GM23338 (cell line): Measurements from ENCODE around the gene BAHCC1. TPM values are rescaled to one million over a fixed set of nuclear protein-coding genes. Genes with fewer than 3 reads are reported as not detected.

ENCODE experiments used
- CREB1 ChIP-seq: fragments of 250-450 bp; sonication (Bioruptor Pico); IDR thresholded peaks from 2 replicates; pipeline ENCODE4 v1.5.0; 2020; ENCODE audit warnings: low read depth, mild to moderate bottlenecking, moderate library complexity
- EZH2 ChIP-seq: fragments of 200-600 bp; sonication (generic); IDR thresholded peaks from one replicate; pipeline ENCODE4 v1.8.0; 2017; ENCODE audit warnings: antibody characterized with exemption, mild to moderate bottlenecking, low read depth; ENCODE audit not compliant: unreplicated experiment
- JUNB ChIP-seq: IDR thresholded peaks from one replicate; pipeline ENCODE4 v1.6.1; 2016; ENCODE audit warnings: antibody characterized with exemption; ENCODE audit not compliant: unreplicated experiment
- NANOG ChIP-seq: IDR thresholded peaks from 2 replicates; pipeline ENCODE4 v1.6.1; 2016; ENCODE audit warnings: antibody characterized with exemption, borderline replicate concordance
- POLR2AphosphoS5 ChIP-seq: IDR thresholded peaks from 2 replicates; pipeline ENCODE4 v1.6.1; 2016; ENCODE audit warnings: antibody characterized with exemption, low read depth
- STAT1 ChIP-seq: IDR thresholded peaks from one replicate; pipeline ENCODE4 v1.6.1; 2016; ENCODE audit warnings: antibody characterized with exemption; ENCODE audit not compliant: unreplicated experiment
- ZNF114 ChIP-seq: fragments of 250-450 bp; sonication (Bioruptor Pico); IDR thresholded peaks from 2 replicates; pipeline ENCODE4 v1.5.0; 2020; ENCODE audit warnings: mild to moderate bottlenecking, moderate library complexity
- ZNF331 ChIP-seq: fragments of 250-450 bp; sonication (Bioruptor Pico); IDR thresholded peaks from 2 replicates; pipeline ENCODE4 v1.5.0; 2020; ENCODE audit warnings: low read depth, mild to moderate bottlenecking, moderate library complexity
- polyA plus RNA-seq: library from polyadenylated mRNA; unstranded; fragments of >200 nt; fragmentation: Nextera tagmentation; extraction: Ambion mirVana; gene quantifications from 2 replicates; pipeline ENCODE4 v1.2.1, GENCODE V29; 2016
- total RNA-seq: library from RNA; depleted of rRNA; stranded (reverse); fragments of >200 nt; shearing (Covaris generic); gene quantifications from 2 replicates; pipeline ENCODE4 v1.2.3, GENCODE V29; 2014
- TF ChIP-seq, protein P1 (sequence below): fragments of 250-450 bp; sonication (Bioruptor Pico); IDR thresholded peaks from 2 replicates; pipeline ENCODE4 v1.5.0; 2020; ENCODE audit warnings: mild to moderate bottlenecking, moderate library complexity

The BAHCC1 gene
- total and polyA plus RNA-seq, 2 experiments from 2014 or later = 0.24 to 1.1 TPM

GRCh38 chr17:81488276-81488860, 93.1 kb downstream of the BAHCC1 start (continued):
- TF ChIP-seq, protein P1, sequence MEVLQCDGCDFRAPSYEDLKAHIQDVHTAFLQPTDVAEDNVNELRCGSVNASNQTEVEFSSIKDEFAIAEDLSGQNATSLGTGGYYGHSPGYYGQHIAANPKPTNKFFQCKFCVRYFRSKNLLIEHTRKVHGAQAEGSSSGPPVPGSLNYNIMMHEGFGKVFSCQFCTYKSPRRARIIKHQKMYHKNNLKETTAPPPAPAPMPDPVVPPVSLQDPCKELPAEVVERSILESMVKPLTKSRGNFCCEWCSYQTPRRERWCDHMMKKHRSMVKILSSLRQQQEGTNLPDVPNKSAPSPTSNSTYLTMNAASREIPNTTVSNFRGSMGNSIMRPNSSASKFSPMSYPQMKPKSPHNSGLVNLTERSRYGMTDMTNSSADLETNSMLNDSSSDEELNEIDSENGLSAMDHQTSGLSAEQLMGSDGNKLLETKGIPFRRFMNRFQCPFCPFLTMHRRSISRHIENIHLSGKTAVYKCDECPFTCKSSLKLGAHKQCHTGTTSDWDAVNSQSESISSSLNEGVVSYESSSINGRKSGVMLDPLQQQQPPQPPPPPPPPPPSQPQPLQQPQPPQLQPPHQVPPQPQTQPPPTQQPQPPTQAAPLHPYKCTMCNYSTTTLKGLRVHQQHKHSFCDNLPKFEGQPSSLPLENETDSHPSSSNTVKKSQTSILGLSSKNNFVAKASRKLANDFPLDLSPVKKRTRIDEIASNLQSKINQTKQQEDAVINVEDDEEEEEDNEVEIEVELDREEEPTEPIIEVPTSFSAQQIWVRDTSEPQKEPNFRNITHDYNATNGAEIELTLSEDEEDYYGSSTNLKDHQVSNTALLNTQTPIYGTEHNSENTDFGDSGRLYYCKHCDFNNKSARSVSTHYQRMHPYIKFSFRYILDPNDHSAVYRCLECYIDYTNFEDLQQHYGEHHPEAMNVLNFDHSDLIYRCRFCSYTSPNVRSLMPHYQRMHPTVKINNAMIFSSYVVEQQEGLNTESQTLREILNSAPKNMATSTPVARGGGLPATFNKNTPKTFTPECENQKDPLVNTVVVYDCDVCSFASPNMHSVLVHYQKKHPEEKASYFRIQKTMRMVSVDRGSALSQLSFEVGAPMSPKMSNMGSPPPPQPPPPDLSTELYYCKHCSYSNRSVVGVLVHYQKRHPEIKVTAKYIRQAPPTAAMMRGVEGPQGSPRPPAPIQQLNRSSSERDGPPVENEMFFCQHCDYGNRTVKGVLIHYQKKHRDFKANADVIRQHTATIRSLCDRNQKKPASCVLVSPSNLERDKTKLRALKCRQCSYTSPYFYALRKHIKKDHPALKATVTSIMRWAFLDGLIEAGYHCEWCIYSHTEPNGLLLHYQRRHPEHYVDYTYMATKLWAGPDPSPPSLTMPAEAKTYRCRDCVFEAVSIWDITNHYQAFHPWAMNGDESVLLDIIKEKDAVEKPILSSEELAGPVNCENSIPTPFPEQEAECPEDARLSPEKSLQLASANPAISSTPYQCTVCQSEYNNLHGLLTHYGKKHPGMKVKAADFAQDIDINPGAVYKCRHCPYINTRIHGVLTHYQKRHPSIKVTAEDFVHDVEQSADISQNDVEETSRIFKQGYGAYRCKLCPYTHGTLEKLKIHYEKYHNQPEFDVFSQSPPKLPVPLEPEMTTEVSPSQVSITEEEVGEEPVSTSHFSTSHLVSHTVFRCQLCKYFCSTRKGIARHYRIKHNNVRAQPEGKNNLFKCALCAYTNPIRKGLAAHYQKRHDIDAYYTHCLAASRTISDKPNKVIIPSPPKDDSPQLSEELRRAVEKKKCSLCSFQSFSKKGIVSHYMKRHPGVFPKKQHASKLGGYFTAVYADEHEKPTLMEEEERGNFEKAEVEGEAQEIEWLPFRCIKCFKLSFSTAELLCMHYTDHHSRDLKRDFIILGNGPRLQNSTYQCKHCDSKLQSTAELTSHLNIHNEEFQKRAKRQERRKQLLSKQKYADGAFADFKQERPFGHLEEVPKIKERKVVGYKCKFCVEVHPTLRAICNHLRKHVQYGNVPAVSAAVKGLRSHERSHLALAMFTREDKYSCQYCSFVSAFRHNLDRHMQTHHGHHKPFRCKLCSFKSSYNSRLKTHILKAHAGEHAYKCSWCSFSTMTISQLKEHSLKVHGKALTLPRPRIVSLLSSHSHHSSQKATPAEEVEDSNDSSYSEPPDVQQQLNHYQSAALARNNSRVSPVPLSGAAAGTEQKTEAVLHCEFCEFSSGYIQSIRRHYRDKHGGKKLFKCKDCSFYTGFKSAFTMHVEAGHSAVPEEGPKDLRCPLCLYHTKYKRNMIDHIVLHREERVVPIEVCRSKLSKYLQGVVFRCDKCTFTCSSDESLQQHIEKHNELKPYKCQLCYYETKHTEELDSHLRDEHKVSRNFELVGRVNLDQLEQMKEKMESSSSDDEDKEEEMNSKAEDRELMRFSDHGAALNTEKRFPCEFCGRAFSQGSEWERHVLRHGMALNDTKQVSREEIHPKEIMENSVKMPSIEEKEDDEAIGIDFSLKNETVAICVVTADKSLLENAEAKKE (CRISPR knock-in tag) = no peak
- TF ChIP-seq STAT1 (no peak), EZH2 (no peak), NANOG (no peak), ZNF331 (CRISPR knock-in tag) (no peak), CREB1 (CRISPR knock-in tag) (no peak), JUNB (no peak), ZNF114 (CRISPR knock-in tag) (no peak), POLR2AphosphoS5 (no peak)
